ENCODE measurements around the gene NT5C2.

The NT5C2 gene

DNA sequence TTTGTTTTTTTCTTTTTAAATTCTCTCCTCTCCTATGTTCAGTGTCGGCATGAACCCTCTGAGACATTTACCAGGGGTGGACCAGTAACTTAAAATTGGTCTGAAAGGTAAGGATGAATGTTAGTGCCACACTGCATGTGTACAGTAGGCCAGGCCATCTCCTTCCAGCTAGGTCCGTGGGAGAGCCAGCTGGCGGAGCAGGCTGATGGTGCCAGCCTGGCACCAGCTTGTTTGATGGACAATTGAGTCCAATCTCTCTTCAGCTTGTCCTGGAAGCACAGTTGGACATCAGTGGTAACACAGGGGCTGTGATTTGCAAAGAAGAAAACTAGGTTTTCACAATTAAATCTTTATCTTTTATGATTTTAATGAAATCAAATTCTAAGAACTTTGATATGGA lies 138.5 kb downstream of the NT5C2 start:
- Histone ChIP-seq H3K9ac (no peak overlapping the region), H3K79me2 (peaks cover 12% of the 10 kb centered on the region), H2AFZ (peak overlapping the region; percentile 80), H3K4me1 (peaks cover 10% of the 10 kb centered on the region), H3K36me3 (ENCODE audit: control insufficient read depth, insufficient read depth, low read length) (no peaks in the 10 kb centered on the region), H3K27ac (peak overlapping the region; percentile 87), H3K4me3 (ENCODE audit: low read depth, low read length) (peak overlapping the region; percentile 41), H3K27me3 (ENCODE audit: control insufficient read depth, insufficient read depth, low read length) (no peaks in the 10 kb centered on the region), H3K4me2 (ENCODE audit: low read length) (peak overlapping the region; percentile 79), H3K9me3 (ENCODE audit: control insufficient read depth, low read length) (no peaks in the 10 kb centered on the region)
- TF ChIP-seq, protein P1, sequence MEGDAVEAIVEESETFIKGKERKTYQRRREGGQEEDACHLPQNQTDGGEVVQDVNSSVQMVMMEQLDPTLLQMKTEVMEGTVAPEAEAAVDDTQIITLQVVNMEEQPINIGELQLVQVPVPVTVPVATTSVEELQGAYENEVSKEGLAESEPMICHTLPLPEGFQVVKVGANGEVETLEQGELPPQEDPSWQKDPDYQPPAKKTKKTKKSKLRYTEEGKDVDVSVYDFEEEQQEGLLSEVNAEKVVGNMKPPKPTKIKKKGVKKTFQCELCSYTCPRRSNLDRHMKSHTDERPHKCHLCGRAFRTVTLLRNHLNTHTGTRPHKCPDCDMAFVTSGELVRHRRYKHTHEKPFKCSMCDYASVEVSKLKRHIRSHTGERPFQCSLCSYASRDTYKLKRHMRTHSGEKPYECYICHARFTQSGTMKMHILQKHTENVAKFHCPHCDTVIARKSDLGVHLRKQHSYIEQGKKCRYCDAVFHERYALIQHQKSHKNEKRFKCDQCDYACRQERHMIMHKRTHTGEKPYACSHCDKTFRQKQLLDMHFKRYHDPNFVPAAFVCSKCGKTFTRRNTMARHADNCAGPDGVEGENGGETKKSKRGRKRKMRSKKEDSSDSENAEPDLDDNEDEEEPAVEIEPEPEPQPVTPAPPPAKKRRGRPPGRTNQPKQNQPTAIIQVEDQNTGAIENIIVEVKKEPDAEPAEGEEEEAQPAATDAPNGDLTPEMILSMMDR (IDR thresholded peaks at IDR 0.05): no peak

DNA sequence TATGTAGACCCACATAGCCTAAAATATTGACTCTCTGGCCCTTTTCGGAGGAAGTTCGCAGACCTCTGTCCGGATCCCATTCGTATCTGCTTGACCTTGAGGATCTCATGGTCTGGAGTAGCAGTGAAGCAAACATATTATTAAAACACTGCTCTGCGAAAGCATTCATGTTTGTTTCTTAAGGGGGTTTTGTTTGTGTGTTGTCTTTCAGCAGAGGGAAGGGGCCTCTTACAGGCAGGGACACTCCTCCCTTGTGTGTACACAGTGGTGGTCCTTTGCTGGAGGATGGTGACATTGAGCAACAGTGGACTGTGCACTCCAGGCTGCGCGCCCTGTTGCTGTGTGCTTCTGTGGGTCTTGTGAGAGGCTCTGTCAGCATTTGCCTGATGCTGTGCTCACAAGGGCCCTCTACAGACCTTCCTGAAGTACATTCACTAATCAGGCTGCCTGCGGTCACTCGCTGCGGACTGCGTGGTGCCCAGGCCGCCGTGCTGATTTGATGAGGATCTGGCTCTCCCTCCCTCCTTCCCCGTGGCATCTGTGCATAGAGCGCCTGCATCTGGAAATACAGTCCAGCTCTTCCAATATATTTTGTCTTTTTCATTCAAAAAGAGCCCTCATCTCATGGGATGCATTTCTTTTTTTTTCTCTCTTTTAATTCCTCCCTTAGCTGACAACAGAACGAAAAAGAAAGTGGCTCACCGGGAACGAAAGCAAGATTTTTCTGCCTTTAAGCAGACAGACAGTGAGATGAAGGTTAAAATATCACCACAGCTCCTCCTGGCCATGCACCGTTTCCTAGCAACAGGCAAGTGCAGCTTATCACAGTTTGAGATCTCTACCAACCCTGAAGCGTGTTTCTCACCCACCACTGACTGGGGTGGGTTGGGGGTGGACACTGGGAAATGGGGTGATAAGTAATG lies 139.2 kb downstream of the NT5C2 start:
- peaks cover 10% of the 10 kb centered on the region for H3K4me1 ChIP-seq
- peak overlapping the region; percentile 87 for H3K27ac ChIP-seq
- H3K9me3 ChIP-seq (ENCODE audit: control insufficient read depth, low read length): no peaks in the 10 kb centered on the region
- peak overlapping the region; percentile 79 for H3K4me2 ChIP-seq (ENCODE audit: low read length)
- peak overlapping the region; percentile 41 for H3K4me3 ChIP-seq (ENCODE audit: low read depth, low read length)
- no peak overlapping the region for H3K9ac ChIP-seq
- peaks cover 15% of the 10 kb centered on the region for H3K79me2 ChIP-seq
- peak overlapping the region; percentile 80 for H2AFZ ChIP-seq
- TF ChIP-seq, protein P1 (IDR thresholded peaks at IDR 0.05): peak; percentile 47
- H3K36me3 ChIP-seq (ENCODE audit: control insufficient read depth, insufficient read depth, low read length): no peaks in the 10 kb centered on the region
- H3K27me3 ChIP-seq (ENCODE audit: control insufficient read depth, insufficient read depth, low read length): no peaks in the 10 kb centered on the region

DNA sequence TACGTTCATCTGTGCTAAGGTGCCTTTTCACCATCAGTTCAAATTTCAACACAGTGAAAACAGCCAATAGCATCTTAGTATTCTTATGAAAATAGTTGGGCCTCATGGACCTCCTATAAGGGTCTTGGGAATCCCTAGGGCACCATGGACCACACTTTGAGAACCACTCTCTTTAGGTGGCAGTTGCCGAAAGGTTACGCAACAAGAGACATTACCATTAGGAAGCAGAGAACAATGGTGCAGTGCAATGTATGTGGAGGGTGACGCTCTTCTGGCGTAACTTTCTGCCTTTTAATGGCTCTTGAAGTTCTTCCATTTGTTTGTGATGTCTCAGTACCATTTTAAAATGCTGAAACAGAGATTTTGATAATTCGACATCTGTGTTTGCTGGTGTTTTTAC lies 143.8 kb downstream of the NT5C2 start:
- no peak overlapping the region for H3K9ac ChIP-seq
- no peak overlapping the region for H2AFZ ChIP-seq
- H3K36me3 ChIP-seq (ENCODE audit: control insufficient read depth, insufficient read depth, low read length): no peaks in the 10 kb centered on the region
- H3K27me3 ChIP-seq (ENCODE audit: control insufficient read depth, insufficient read depth, low read length): no peaks in the 10 kb centered on the region
- H3K9me3 ChIP-seq (ENCODE audit: control insufficient read depth, low read length): no peaks in the 10 kb centered on the region
- peaks cover 7% of the 10 kb centered on the region for H3K4me1 ChIP-seq
- peaks cover 11% of the 10 kb centered on the region for H3K79me2 ChIP-seq
- TF ChIP-seq, protein P1 (IDR thresholded peaks at IDR 0.05): no peak
- H3K27ac ChIP-seq: no peak overlapping the region
- H3K4me2 ChIP-seq (ENCODE audit: low read length): no peak overlapping the region
- H3K4me3 ChIP-seq (ENCODE audit: low read depth, low read length): no peak overlapping the region

DNA sequence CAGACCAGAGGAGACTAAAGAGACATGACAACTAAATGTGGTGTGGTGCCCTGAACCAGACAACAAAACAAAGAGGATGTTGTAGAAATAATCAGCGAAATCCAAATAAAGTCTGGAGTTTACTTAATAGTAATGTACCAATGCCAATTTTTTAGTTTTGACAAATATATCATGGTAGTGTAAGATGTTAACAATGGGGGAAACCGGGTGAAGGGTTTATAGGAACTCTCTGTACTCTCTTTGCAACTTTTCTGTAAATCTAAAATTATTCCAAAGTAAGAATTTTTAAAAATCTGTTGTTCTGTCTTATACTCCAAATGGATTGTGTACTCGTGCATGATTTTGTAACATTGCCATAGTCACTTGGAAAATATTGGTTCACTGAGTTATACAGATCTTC lies 145.7 kb downstream of the NT5C2 start:
- no peak overlapping the region for H3K27ac ChIP-seq
- H3K79me2 ChIP-seq: peaks cover 11% of the 10 kb centered on the region
- TF ChIP-seq, protein P1 (IDR thresholded peaks at IDR 0.05): no peak
- no peak overlapping the region for H2AFZ ChIP-seq
- H3K27me3 ChIP-seq (ENCODE audit: control insufficient read depth, insufficient read depth, low read length): no peaks in the 10 kb centered on the region
- peaks cover 1% of the 10 kb centered on the region for H3K4me1 ChIP-seq
- H3K4me3 ChIP-seq (ENCODE audit: low read depth, low read length): no peak overlapping the region
- H3K4me2 ChIP-seq (ENCODE audit: low read length): no peak overlapping the region
- no peak overlapping the region for H3K9ac ChIP-seq
- H3K9me3 ChIP-seq (ENCODE audit: control insufficient read depth, low read length): no peaks in the 10 kb centered on the region
- no peaks in the 10 kb centered on the region for H3K36me3 ChIP-seq (ENCODE audit: control insufficient read depth, insufficient read depth, low read length)

All from parathyroid adenoma (tissue), 2 donors.